Mesendoderm (in vitro differentiated cells): ENCODE results near the gene CLSTN1. TPM values are rescaled to one million over a fixed set of nuclear protein-coding genes. Genes with fewer than 3 reads are reported as not detected.
A peak's percentile ranks its signal among the peaks of the same experiment; 100 is the strongest.

ENCODE experiments used
- DNase-seq: peaks from one replicate; pipeline ENCODE4 v3.0.0; 2013
- H2AK5ac ChIP-seq: 2 replicates; pipeline ENCODE4 v1.6.1; 2013; ENCODE audit warnings: low read length, inconsistent platforms
- H2BK120ac ChIP-seq: 2 replicates; pipeline ENCODE4 v1.6.1; 2013; ENCODE audit warnings: low read depth, mild to moderate bottlenecking, low read length, moderate library complexity, mixed read lengths
- H2BK15ac ChIP-seq: replicated peaks from 2 replicates; pipeline ENCODE4 v1.6.1; 2013; ENCODE audit warnings: low read depth, mild to moderate bottlenecking, moderate library complexity
- H2BK5ac ChIP-seq: 2 replicates; pipeline ENCODE4 v1.6.1; 2013; ENCODE audit warnings: low read length, inconsistent platforms
- H3K18ac ChIP-seq: 2 replicates; pipeline ENCODE4 v1.6.1; 2013; ENCODE audit warnings: mild to moderate bottlenecking, low read length, mixed read lengths
- H3K23ac ChIP-seq: one replicate; pipeline ENCODE4 v1.6.1; 2013; ENCODE audit warnings: low read length
- H3K27ac ChIP-seq: 2 replicates; pipeline ENCODE4 v1.5.1; 2013; ENCODE audit warnings: low read depth, mild to moderate bottlenecking, inconsistent platforms, low read length, moderate library complexity
- H3K27me3 ChIP-seq: 2 replicates; pipeline ENCODE4 v1.6.1; 2013; ENCODE audit warnings: low read length, control low read depth, mild to moderate bottlenecking, inconsistent platforms; ENCODE audit not compliant: insufficient read depth, poor library complexity
- H3K36me3 ChIP-seq: 2 replicates; pipeline ENCODE4 v1.6.1; 2013; ENCODE audit warnings: low read length, inconsistent platforms; ENCODE audit not compliant: control insufficient read depth, insufficient read depth
- H3K4ac ChIP-seq: one replicate; pipeline ENCODE4 v1.6.1; 2013; ENCODE audit warnings: low read depth, mild to moderate bottlenecking, low read length, moderate library complexity
- H3K4me1 ChIP-seq: 2 replicates; pipeline ENCODE4 v1.6.1; 2013; ENCODE audit warnings: low read depth, low read length, inconsistent platforms; ENCODE audit not compliant: control insufficient read depth
- H3K4me2 ChIP-seq: 2 replicates; pipeline ENCODE4 v1.6.1; 2013; ENCODE audit warnings: low read length
- H3K4me3 ChIP-seq: 2 replicates; pipeline ENCODE4 v1.5.1; 2013; ENCODE audit warnings: mild to moderate bottlenecking, low read length
- H3K56ac ChIP-seq: one replicate; pipeline ENCODE4 v1.6.1; 2013; ENCODE audit warnings: low read length
- H3K79me1 ChIP-seq: 2 replicates; pipeline ENCODE4 v1.6.1; 2013; ENCODE audit warnings: low read length, inconsistent platforms
- H3K79me2 ChIP-seq: 2 replicates; pipeline ENCODE4 v1.6.1; 2013; ENCODE audit warnings: mild to moderate bottlenecking, low read length; ENCODE audit not compliant: control insufficient read depth, insufficient read depth
- H3K9ac ChIP-seq: 2 replicates; pipeline ENCODE4 v1.6.1; 2013; ENCODE audit warnings: low read length, inconsistent platforms
- H4K5ac ChIP-seq: one replicate; pipeline ENCODE4 v1.6.1; 2013; ENCODE audit warnings: low read length
- H4K8ac ChIP-seq: one replicate; pipeline ENCODE4 v1.6.1; 2013; ENCODE audit warnings: low read depth, mild to moderate bottlenecking, control low read depth, low read length, moderate library complexity
- WGBS: extraction: QIAGEN DNeasy Blood & Tissue Kit; methylation state at CpG from one replicate; pipeline ENCODE4 v1.1.7; 2013; ENCODE audit warnings: low lambda C conversion rate, missing lambda C conversion rate; ENCODE audit not compliant: insufficient coverage; ENCODE audit errors: extremely low coverage; 5-methylcytosine and 5-hydroxymethylcytosine counted together
- polyA plus RNA-seq, 2 experiments: library from polyadenylated mRNA; stranded (reverse); fragments of 200-250 nt; gene quantifications; one replicate each; pipeline ENCODE4 v1.2.3, GENCODE V29; 2013

The CLSTN1 gene
- polyA plus RNA-seq (2013, experiment 1 of 2) = 43.7 TPM
- polyA plus RNA-seq (2013, experiment 2 of 2) = 43.4 TPM

DNA sequence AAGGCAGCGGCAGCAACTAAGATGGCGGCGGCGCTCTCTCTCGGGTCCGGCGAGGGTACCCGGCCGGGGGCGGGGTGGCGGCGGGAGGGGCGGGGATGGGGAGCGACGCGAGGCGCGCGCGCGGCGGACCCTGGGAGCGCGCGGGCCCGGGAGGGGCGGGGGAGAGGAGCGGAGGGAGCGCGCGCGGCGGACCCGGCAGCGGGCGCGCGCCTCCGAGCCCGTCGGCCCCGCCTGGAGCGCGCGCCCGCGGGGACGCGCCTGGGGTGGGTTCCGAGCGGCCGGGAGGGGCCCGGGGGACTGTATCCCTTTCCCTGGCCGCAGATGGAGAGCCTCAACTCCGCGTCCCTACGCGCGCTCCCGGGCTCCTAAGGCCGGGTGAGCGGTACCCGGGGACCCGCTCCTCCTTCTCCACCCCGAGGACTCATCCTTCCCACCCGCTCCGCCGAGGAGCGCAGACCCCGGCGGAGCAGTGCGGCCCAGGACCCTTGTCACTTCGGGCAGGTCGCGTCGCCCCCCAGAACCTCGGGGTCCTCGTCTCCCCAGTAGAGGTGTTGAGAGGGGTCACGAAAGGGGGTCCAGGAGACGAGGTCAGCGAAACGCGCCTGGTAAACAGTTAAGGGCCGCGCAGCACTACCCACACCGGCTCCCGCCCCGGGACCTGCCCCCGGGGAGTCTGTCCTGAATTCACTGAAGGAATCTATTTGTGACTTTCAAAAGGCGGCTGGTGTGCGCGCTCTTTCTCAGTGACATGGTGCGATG is at the start of gene CLSTN1:
Gene CLSTN1, minus strand, starts transcription at position 23 of the 759 bp plus-strand sequence. CDS start 232 bp downstream, outside the sequence.
- H3K36me3 ChIP-seq = no peaks in the 10 kb centered on the region
- H3K4me2 ChIP-seq = peak within 1 kb of the TSS; percentile 90
- H3K9ac ChIP-seq = peak within 1 kb of the TSS; percentile 88
- peaks cover 2% of the 10 kb centered on the region for H3K79me1 ChIP-seq
- no CpG with 5 or more reads among the region's 93 CpGs for WGBS
- no peak within 1 kb of the TSS for H2BK5ac ChIP-seq
- H3K23ac ChIP-seq = peak within 1 kb of the TSS; percentile 48
- no peak within 1 kb of the TSS for H4K5ac ChIP-seq
- no peak within 1 kb of the TSS for H2AK5ac ChIP-seq
- peak within 1 kb of the TSS; percentile 73 for H3K4ac ChIP-seq
- peak within 1 kb of the TSS; percentile 16 for H4K8ac ChIP-seq
- H3K27ac ChIP-seq = peak within 1 kb of the TSS; percentile 88
- peak within 1 kb of the TSS; percentile 88 for H3K56ac ChIP-seq
- peak within 1 kb of the TSS; percentile 92 for H3K18ac ChIP-seq
- peak within 1 kb of the TSS; percentile 95 for H2BK120ac ChIP-seq
- H3K27me3 ChIP-seq = no peaks in the 10 kb centered on the region
- H3K4me1 ChIP-seq = peaks cover 6% of the 10 kb centered on the region
- DNase-seq = peak; percentile 95
- H2BK15ac ChIP-seq = no peak within 1 kb of the TSS
- peak within 1 kb of the TSS; percentile 79 for H3K4me3 ChIP-seq
- H3K79me2 ChIP-seq = peaks cover 23% of the 10 kb centered on the region

DNA sequence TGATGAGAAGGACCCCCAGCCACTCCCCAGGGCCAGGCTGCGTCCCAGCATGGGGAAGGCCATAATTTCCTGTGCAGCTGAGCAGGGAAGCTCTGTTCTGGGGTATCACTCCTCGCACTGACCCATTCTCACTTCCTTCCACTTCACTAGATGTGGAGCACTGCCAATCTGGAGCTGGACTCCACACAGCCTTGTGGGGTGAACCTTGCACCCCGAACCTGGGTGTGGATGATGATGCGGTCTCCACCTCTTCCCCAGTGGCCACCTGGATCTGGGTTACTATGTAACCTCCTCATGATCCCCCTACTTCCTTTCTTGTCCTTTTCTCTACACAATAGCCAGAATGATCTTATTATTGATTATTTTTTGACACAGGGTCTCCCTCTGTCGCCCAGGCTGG is 49.6 kb upstream of the CLSTN1 start:
- no peak overlapping the region for H3K18ac ChIP-seq

GRCh38 chr1:9872430-9873165 is 48.8 kb upstream of the CLSTN1 start:
- H3K9ac ChIP-seq = no peak overlapping the region
- no peak overlapping the region for H2BK120ac ChIP-seq
- no peak overlapping the region for H3K27ac ChIP-seq
- no peak overlapping the region for H3K4me3 ChIP-seq
- no peak overlapping the region for H4K8ac ChIP-seq
- H3K27me3 ChIP-seq = no peaks in the 10 kb centered on the region
- H2AK5ac ChIP-seq = no peak overlapping the region
- no peaks in the 10 kb centered on the region for H3K4me1 ChIP-seq
- DNase-seq = no peak
- no CpG with 5 or more reads among the region's 11 CpGs for WGBS
- no peak overlapping the region for H3K18ac ChIP-seq
- no peak overlapping the region for H4K5ac ChIP-seq
- no peaks in the 10 kb centered on the region for H3K79me2 ChIP-seq
- H2BK5ac ChIP-seq = no peak overlapping the region
- H3K4ac ChIP-seq = no peak overlapping the region
- H3K36me3 ChIP-seq = no peaks in the 10 kb centered on the region
- no peak overlapping the region for H2BK15ac ChIP-seq
- H3K56ac ChIP-seq = no peak overlapping the region
- no peak overlapping the region for H3K23ac ChIP-seq
- no peak overlapping the region for H3K4me2 ChIP-seq
- no peaks in the 10 kb centered on the region for H3K79me1 ChIP-seq

More for the DNA sequence above, 49.6 kb upstream of the CLSTN1 start:
- H2AK5ac ChIP-seq = no peak overlapping the region
- no peaks in the 10 kb centered on the region for H3K27me3 ChIP-seq
- H3K56ac ChIP-seq = no peak overlapping the region
- no peak overlapping the region for H2BK15ac ChIP-seq
- H3K9ac ChIP-seq = no peak overlapping the region
- H4K5ac ChIP-seq = no peak overlapping the region
- no peaks in the 10 kb centered on the region for H3K79me1 ChIP-seq
- H3K36me3 ChIP-seq = no peaks in the 10 kb centered on the region
- WGBS = no CpG with 5 or more reads among the region's 5 CpGs
- H3K23ac ChIP-seq = no peak overlapping the region
- no peaks in the 10 kb centered on the region for H3K79me2 ChIP-seq
- H3K4me1 ChIP-seq = no peaks in the 10 kb centered on the region
- H3K4ac ChIP-seq = no peak overlapping the region
- H3K4me3 ChIP-seq = no peak overlapping the region
- H3K4me2 ChIP-seq = no peak overlapping the region
- no peak overlapping the region for H4K8ac ChIP-seq
- no peak overlapping the region for H2BK5ac ChIP-seq
- DNase-seq = no peak
- H3K27ac ChIP-seq = no peak overlapping the region
- no peak overlapping the region for H2BK120ac ChIP-seq

- H3K4me3 ChIP-seq = no peak overlapping the region
- H2BK120ac ChIP-seq = no peak overlapping the region
- H3K9ac ChIP-seq = no peak overlapping the region
- H4K8ac ChIP-seq = no peak overlapping the region
- no peaks in the 10 kb centered on the region for H3K27me3 ChIP-seq
- H2BK5ac ChIP-seq = no peak overlapping the region
- no peak overlapping the region for H2AK5ac ChIP-seq
- H3K4me2 ChIP-seq = no peak overlapping the region
- no CpG with 5 or more reads among the region's 20 CpGs for WGBS
- H3K4ac ChIP-seq = no peak overlapping the region
- H3K18ac ChIP-seq = no peak overlapping the region
- H3K4me1 ChIP-seq = no peaks in the 10 kb centered on the region
- no peaks in the 10 kb centered on the region for H3K79me1 ChIP-seq
- no peak overlapping the region for H2BK15ac ChIP-seq
- no peak for DNase-seq
- H3K36me3 ChIP-seq = no peaks in the 10 kb centered on the region
- H3K79me2 ChIP-seq = no peaks in the 10 kb centered on the region
- no peak overlapping the region for H3K23ac ChIP-seq
- H4K5ac ChIP-seq = no peak overlapping the region
- no peak overlapping the region for H3K56ac ChIP-seq
- no peak overlapping the region for H3K27ac ChIP-seq
These were observed 48.1 kb upstream of the CLSTN1 start for GRCh38 chr1:9871707-9872425.

DNA sequence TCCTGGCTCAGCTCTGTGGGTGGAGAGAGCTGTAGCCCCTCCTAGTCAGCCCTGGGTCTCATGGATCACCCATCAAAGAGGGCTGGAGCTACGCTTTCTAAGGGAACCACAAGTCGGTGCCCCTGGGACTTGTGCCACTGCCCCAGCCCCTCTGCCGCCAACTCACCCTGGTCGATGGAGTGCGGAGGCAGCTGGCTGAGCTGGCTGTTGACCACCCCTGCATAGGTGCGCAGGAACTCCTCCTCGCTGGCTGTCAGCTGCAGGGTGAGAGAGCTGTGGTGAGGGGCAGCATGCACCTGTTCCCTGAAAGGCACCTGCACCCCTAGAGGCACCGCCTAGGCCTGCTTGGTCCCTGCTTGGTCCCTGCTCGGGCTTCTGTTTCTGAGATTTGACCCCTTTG is 47.3 kb upstream of the CLSTN1 start:
- no peak overlapping the region for H2BK5ac ChIP-seq
- no CpG with 5 or more reads among the region's 9 CpGs for WGBS
- H3K36me3 ChIP-seq = no peaks in the 10 kb centered on the region
- no peak overlapping the region for H2BK120ac ChIP-seq
- no peak overlapping the region for H2AK5ac ChIP-seq
- H3K23ac ChIP-seq = no peak overlapping the region
- H3K27ac ChIP-seq = peak overlapping the region; percentile 4
- H3K4me3 ChIP-seq = no peak overlapping the region
- H3K79me2 ChIP-seq = no peaks in the 10 kb centered on the region
- no peak overlapping the region for H3K4ac ChIP-seq
- no peaks in the 10 kb centered on the region for H3K4me1 ChIP-seq
- H3K79me1 ChIP-seq = no peaks in the 10 kb centered on the region
- H3K27me3 ChIP-seq = no peaks in the 10 kb centered on the region
- no peak overlapping the region for H3K18ac ChIP-seq
- H3K4me2 ChIP-seq = no peak overlapping the region
- H4K8ac ChIP-seq = no peak overlapping the region
- H2BK15ac ChIP-seq = no peak overlapping the region
- no peak overlapping the region for H3K9ac ChIP-seq
- no peak overlapping the region for H4K5ac ChIP-seq
- no peak for DNase-seq
- H3K56ac ChIP-seq = no peak overlapping the region
